Measurements from ENCODE around the gene MEGF11.

The MEGF11 gene

GRCh38 chr15:66170716-66171115, 82.8 kb downstream of the MEGF11 start:
- TF ChIP-seq CTCF (conservative IDR thresholded peaks at IDR 0.05; ENCODE audit: low read length) = no peak
- no peak overlapping the region for H3K4me3 ChIP-seq (ENCODE audit: low read length)
- no peak for DNase-seq (ENCODE audit: low read depth)

GRCh38 chr15:66170042-66170441, 83.5 kb downstream of the MEGF11 start:
- H3K4me3 ChIP-seq (ENCODE audit: low read length) = no peak overlapping the region
- no peak for TF ChIP-seq CTCF (conservative IDR thresholded peaks at IDR 0.05; ENCODE audit: low read length)
- DNase-seq (ENCODE audit: low read depth) = no peak

- TF ChIP-seq CTCF (conservative IDR thresholded peaks at IDR 0.05; ENCODE audit: low read length) = no peak
- H3K4me3 ChIP-seq (ENCODE audit: low read length) = no peak overlapping the region
- DNase-seq (ENCODE audit: low read depth) = no peak
Measured at GRCh38 chr15:66169625-66170024, 83.9 kb downstream of the MEGF11 start.

GRCh38 chr15:66169023-66169422, 84.5 kb downstream of the MEGF11 start:
- TF ChIP-seq CTCF (conservative IDR thresholded peaks at IDR 0.05; ENCODE audit: low read length) = no peak
- no peak for DNase-seq (ENCODE audit: low read depth)
- no peak overlapping the region for H3K4me3 ChIP-seq (ENCODE audit: low read length)

GRCh38 chr15:66167854-66168253, 85.7 kb downstream of the MEGF11 start:
- TF ChIP-seq CTCF (conservative IDR thresholded peaks at IDR 0.05; ENCODE audit: low read length) = no peak
- H3K4me3 ChIP-seq (ENCODE audit: low read length) = no peak overlapping the region
- DNase-seq (ENCODE audit: low read depth) = no peak

GRCh38 chr15:66165856-66166255, 87.7 kb downstream of the MEGF11 start:
- H3K4me3 ChIP-seq (ENCODE audit: low read length) = no peak overlapping the region
- DNase-seq (ENCODE audit: low read depth) = no peak
- TF ChIP-seq CTCF (conservative IDR thresholded peaks at IDR 0.05; ENCODE audit: low read length) = no peak

GRCh38 chr15:66164788-66165187, 88.8 kb downstream of the MEGF11 start:
- H3K4me3 ChIP-seq (ENCODE audit: low read length) = no peak overlapping the region
- no peak for DNase-seq (ENCODE audit: low read depth)
- TF ChIP-seq CTCF (conservative IDR thresholded peaks at IDR 0.05; ENCODE audit: low read length) = no peak

All from AG10803 (cell line).